ENCODE data around the gene TBC1D2.

DNA sequence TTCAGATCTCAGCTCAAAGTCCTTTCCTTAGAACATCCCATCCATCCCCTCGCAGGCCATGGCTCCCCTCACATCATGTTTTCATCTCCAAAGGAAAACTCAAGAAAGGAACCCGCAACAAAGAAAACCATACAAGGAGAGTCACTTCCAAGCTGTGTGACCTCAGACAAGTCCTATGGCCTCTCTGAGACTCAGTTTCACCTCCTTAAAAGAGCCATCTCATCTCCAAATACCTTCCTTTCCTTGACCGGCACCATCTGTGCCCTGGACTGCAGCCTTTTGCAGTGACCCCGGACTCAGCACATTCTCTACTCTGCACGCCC lies 73.7 kb downstream of the TBC1D2 start:
- TF ChIP-seq, protein P1, sequence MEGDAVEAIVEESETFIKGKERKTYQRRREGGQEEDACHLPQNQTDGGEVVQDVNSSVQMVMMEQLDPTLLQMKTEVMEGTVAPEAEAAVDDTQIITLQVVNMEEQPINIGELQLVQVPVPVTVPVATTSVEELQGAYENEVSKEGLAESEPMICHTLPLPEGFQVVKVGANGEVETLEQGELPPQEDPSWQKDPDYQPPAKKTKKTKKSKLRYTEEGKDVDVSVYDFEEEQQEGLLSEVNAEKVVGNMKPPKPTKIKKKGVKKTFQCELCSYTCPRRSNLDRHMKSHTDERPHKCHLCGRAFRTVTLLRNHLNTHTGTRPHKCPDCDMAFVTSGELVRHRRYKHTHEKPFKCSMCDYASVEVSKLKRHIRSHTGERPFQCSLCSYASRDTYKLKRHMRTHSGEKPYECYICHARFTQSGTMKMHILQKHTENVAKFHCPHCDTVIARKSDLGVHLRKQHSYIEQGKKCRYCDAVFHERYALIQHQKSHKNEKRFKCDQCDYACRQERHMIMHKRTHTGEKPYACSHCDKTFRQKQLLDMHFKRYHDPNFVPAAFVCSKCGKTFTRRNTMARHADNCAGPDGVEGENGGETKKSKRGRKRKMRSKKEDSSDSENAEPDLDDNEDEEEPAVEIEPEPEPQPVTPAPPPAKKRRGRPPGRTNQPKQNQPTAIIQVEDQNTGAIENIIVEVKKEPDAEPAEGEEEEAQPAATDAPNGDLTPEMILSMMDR (IDR thresholded peaks at IDR 0.05) = no peak
- TF ChIP-seq POLR2A (IDR thresholded peaks at IDR 0.05) = no peak

Measured in uterus (tissue), 2 donors.